Measurements from ENCODE around the gene KLKB1.

The KLKB1 gene

DNA sequence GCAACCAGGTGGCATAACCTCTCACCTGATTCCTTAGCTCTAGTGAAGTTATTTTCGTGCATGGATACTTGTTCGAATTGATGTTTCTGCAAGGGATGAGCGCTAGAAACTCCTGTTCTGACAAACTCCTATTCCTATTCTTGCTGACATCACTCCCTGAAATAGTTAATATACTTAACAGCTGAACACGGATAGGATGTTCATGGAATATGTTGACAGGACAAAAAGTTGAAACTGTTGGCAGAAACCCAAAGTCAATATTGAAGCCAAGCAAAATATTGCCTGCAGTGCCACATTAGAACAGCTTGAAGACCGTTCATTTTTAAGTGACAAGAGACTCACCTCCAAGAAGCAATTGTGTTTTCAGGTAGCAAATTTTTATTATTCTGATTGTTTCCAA lies at the start of gene KLKB1:
KLKB1 (plus strand) TSS at position 287 of the 400 bp plus-strand sequence. CDS start 689 bp downstream, outside the sequence.
- Histone ChIP-seq H3K27ac (ENCODE audit: low read length) (no peak within 1 kb of the TSS), H3K4me3 (ENCODE audit: low read length in 2 of 2) (no peak within 1 kb of the TSS), H3K27me3 (ENCODE audit: control insufficient read depth in 1 of 2, insufficient read depth in 2 of 2, low read length in 2 of 2) (no peaks in the 10 kb centered on the region)

DNA sequence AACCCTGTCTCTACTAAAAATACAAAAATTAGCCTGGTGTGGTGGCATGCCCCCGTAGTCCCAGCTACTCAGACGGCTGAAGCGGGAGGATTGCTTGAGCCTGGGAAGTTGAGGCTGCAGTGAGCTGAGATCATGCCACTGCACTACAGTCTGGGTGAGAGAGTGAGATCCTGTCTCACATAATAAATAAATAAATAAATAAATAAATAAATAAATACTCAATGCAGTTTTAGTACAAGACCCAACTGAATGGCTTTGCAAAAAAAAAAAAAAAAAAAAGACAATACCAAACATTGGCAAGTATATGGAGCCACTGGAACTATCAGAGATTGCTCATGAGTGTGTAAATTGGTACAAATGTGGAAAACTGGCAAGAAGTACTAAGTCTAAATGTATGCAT lies 39.2 kb upstream of the KLKB1 start:
- no peaks in the 10 kb centered on the region for H3K9me3 ChIP-seq (ENCODE audit: control insufficient read depth in 2 of 2, low read length in 2 of 2)

More for the DNA sequence above, at the start of gene KLKB1:
- Histone ChIP-seq H3K9me3 (ENCODE audit: control insufficient read depth in 2 of 2, low read length in 2 of 2) (peaks cover 0 to 3% of the 10 kb centered on the region in 2 donors), H3K36me3 (ENCODE audit: control insufficient read depth in 2 of 2, insufficient read depth in 2 of 2, low read length in 2 of 2) (no peaks in the 10 kb centered on the region), H3K9ac (ENCODE audit: low read length in 2 of 2) (no peak within 1 kb of the TSS), H3K4me1 (ENCODE audit: control insufficient read depth, insufficient read depth, low read length) (no peaks in the 10 kb centered on the region)

DNA sequence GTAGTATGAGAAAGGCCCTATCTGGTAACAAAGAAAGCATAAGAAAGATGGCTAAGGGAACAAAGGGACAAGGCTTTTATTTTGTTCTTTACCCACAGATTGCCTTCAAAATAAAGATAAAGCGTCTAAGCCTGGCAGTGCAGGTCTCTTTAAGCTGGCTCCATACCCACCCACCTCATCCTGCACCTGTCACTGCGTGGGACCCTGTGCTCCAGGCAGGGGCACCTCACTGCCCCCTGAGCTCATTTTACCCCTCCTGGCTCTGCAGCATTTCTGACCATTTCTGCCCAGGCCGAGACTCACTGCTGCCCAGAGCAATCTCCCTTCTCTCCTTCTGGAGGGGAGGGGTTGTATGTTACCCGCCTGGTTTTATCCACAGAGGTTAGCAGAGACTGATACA lies 37.7 kb upstream of the KLKB1 start:
- no peaks in the 10 kb centered on the region for H3K27me3 ChIP-seq (ENCODE audit: control insufficient read depth in 1 of 2, insufficient read depth in 2 of 2, low read length in 2 of 2)
- no peaks in the 10 kb centered on the region for H3K9me3 ChIP-seq (ENCODE audit: control insufficient read depth in 2 of 2, low read length in 2 of 2)
- H3K4me3 ChIP-seq (ENCODE audit: low read length in 2 of 2): peak overlapping the region; percentile 73 to 91
- H3K27ac ChIP-seq (ENCODE audit: low read length): peak overlapping the region; percentile 96
- H3K4me1 ChIP-seq (ENCODE audit: control insufficient read depth, insufficient read depth, low read length): peaks cover 21% of the 10 kb centered on the region
- no peaks in the 10 kb centered on the region for H3K36me3 ChIP-seq (ENCODE audit: control insufficient read depth in 2 of 2, insufficient read depth in 2 of 2, low read length in 2 of 2)
- peak overlapping the region; percentile 87 to 92 for H3K9ac ChIP-seq (ENCODE audit: low read length in 2 of 2)

More for the DNA sequence above, 39.2 kb upstream of the KLKB1 start:
- Histone ChIP-seq H3K4me3 (ENCODE audit: low read length in 2 of 2) (no peak overlapping the region), H3K9ac (ENCODE audit: low read length in 2 of 2) (no peak overlapping the region), H3K27ac (ENCODE audit: low read length) (no peak overlapping the region), H3K36me3 (ENCODE audit: control insufficient read depth in 2 of 2, insufficient read depth in 2 of 2, low read length in 2 of 2) (no peaks in the 10 kb centered on the region), H3K27me3 (ENCODE audit: control insufficient read depth in 1 of 2, insufficient read depth in 2 of 2, low read length in 2 of 2) (no peaks in the 10 kb centered on the region), H3K4me1 (ENCODE audit: control insufficient read depth, insufficient read depth, low read length) (peaks cover 16% of the 10 kb centered on the region)

DNA sequence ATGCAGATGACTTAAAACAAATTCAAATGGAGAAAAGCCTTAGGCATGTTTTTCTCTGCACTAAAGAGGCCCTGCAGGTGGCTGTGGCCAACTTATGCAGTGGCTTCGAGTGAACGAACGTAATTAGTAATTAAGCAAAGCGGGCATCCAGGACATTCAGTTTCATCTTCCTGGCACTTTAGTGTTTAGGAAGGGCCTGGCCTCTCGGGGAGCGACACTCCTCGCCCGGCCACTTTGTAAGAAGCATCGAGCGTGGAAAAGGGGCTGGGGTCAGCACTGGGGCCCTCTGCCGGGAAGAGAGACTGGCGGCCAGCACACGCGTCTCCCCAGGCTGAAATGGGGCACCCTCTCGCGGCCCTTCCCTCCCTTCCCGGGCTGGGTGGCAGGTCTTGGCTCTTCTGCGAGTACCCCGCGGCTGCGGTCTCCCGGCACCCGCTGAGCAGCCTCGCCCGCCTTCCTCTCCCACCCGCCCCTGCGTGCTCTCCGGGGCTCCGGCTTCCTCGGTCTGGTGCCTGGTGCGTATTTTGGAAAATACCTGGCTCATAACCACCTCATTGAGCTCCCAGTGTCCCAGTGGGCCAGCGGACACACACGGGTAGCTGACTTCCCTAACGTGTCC lies 36.6 kb upstream of the KLKB1 start:
- H3K27me3 ChIP-seq (ENCODE audit: control insufficient read depth in 1 of 2, insufficient read depth in 2 of 2, low read length in 2 of 2): no peaks in the 10 kb centered on the region
- no peaks in the 10 kb centered on the region for H3K9me3 ChIP-seq (ENCODE audit: control insufficient read depth in 2 of 2, low read length in 2 of 2)
- peaks cover 21% of the 10 kb centered on the region for H3K4me1 ChIP-seq (ENCODE audit: control insufficient read depth, insufficient read depth, low read length)
- peaks cover 6% of the 10 kb centered on the region in 2 donors for H3K36me3 ChIP-seq (ENCODE audit: control insufficient read depth in 2 of 2, insufficient read depth in 2 of 2, low read length in 2 of 2)
- peak overlapping the region; percentile 96 for H3K27ac ChIP-seq (ENCODE audit: low read length)
- peak overlapping the region; percentile 87 to 92 for H3K9ac ChIP-seq (ENCODE audit: low read length in 2 of 2)
- H3K4me3 ChIP-seq (ENCODE audit: low read length in 2 of 2): peak overlapping the region; percentile 73 to 91

DNA sequence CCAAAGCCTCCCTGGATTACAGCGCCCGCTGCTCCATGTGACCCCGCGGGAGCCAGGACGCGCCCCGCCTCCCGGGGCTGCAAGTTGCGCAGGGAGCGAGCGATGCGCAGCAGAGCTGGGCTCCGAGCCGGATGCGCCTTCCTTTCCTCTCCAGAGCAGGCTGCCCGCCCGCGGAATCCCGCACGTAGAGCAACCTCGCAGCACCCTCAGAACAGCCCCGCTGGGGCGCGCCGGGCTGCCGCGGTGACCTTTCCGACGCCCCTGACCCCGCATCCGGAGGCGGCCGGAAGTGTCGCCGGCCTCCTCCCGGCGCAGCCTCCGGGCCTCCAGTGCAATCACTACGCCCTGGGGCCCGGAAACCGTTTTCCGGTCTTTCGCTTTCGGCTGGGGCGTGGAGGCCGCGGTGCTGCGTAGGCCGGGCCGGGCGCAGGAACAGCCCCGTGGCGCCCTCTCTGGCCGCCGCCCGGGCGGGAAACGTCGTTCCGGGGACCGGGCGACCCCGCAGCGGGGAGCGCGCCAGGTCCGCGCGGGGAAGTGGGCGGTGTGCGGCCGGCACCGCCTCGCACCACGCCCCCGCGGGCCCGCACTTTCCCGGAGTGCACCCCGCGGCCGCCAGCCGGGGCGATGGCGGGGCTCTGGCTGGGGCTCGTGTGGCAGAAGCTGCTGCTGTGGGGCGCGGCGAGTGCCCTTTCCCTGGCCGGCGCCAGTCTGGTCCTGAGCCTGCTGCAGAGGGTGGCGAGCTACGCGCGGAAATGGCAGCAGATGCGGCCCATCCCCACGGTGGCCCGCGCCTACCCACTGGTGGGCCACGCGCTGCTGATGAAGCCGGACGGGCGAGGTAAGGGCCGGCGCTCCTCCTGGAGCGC lies 35.9 kb upstream of the KLKB1 start, which contains the start of gene CYP4V2:
CYP4V2 (plus strand) TSS at position 368 of the 866 bp plus-strand sequence; CDS start at position 625, 257 bp downstream.
- Histone ChIP-seq H3K4me1 (ENCODE audit: control insufficient read depth, insufficient read depth, low read length) (peaks cover 21% of the 10 kb centered on the region), H3K36me3 (ENCODE audit: control insufficient read depth in 2 of 2, insufficient read depth in 2 of 2, low read length in 2 of 2) (peaks cover 8 to 12% of the 10 kb centered on the region in 2 donors), H3K9ac (ENCODE audit: low read length in 2 of 2) (peak within 1 kb of the TSS; percentile 87 to 92), H3K9me3 (ENCODE audit: control insufficient read depth in 2 of 2, low read length in 2 of 2) (no peaks in the 10 kb centered on the region), H3K27ac (ENCODE audit: low read length) (peak within 1 kb of the TSS; percentile 96), H3K27me3 (ENCODE audit: control insufficient read depth in 1 of 2, insufficient read depth in 2 of 2, low read length in 2 of 2) (no peaks in the 10 kb centered on the region), H3K4me3 (ENCODE audit: low read length in 2 of 2) (peak within 1 kb of the TSS; percentile 84 to 91)

DNA sequence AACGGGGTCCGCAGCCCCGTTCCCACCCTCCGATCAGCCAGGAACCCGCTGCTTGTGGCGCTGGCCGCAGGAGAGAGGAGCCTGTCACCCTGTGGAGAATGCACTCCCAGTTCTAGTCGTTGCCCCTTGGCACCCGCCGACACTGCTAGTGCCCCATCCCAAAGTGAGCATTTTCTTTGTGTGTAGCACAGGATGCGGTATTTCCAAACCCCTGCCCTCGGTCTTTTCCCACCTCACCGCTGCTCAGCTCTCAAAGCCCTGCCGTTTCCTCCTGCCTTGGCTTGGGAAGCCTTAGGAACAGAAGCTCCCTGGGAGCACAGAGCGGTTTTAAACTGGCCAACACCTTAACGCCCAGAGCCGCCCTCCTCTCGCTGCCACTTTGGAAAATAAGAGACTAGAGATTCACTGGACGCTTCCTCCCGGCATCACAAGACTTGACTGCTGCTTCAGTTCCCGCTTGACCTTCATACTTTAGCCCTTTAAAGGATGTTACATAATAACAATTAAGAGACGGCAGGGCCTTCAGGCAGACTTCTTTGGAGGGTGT lies 35.2 kb upstream of the KLKB1 start:
- Histone ChIP-seq H3K4me3 (ENCODE audit: low read length in 2 of 2) (peak overlapping the region; percentile 84 to 91), H3K4me1 (ENCODE audit: control insufficient read depth, insufficient read depth, low read length) (peaks cover 21% of the 10 kb centered on the region), H3K9me3 (ENCODE audit: control insufficient read depth in 2 of 2, low read length in 2 of 2) (no peaks in the 10 kb centered on the region), H3K36me3 (ENCODE audit: control insufficient read depth in 2 of 2, insufficient read depth in 2 of 2, low read length in 2 of 2) (peaks cover 10 to 12% of the 10 kb centered on the region in 2 donors), H3K27ac (ENCODE audit: low read length) (peak overlapping the region; percentile 96), H3K27me3 (ENCODE audit: control insufficient read depth in 1 of 2, insufficient read depth in 2 of 2, low read length in 2 of 2) (no peaks in the 10 kb centered on the region), H3K9ac (ENCODE audit: low read length in 2 of 2) (peak overlapping the region; percentile 87 to 92)

DNA sequence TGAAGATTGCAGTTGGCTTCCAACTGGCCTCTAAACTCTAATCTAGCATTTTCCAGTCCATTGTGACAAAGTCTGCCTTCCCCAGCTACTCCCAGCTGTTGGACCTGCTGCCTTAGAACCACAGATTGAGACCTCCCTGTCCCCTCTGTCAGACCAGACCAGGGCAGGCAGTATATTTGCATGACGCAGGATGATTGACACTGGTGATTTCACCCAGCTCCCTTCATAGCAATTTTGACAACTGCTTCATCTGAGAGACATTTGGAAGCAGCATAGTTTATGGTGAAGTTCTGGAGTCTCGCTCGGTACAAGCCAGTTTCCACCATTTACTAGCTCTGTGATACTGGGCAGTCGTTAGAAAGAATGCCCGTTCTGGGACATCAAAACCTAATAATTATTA lies 33.5 kb upstream of the KLKB1 start:
- no peak overlapping the region for H3K27ac ChIP-seq (ENCODE audit: low read length)
- no peak overlapping the region for H3K9ac ChIP-seq (ENCODE audit: low read length in 2 of 2)
- peaks cover 12 to 15% of the 10 kb centered on the region in 2 donors for H3K36me3 ChIP-seq (ENCODE audit: control insufficient read depth in 2 of 2, insufficient read depth in 2 of 2, low read length in 2 of 2)

DNA sequence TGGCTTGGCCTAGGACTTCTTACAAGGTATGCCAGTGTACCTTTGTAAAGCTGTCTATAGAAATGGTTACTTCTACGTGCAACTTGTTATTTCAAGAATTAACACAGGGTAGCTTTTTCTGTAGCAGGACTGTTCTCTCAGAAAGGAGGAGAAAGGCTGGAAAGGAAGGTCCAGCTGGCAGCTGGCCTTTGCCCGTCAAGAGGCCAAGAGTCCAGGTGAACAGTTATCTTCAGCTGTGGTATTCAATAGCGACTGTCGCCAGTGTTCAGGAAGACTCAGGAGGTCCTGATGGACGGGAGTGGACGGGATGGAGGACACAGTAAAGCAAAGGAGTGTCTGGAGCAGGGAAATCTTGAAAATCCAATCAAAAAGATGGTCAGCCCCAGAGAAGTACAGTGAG lies 31.2 kb upstream of the KLKB1 start:
- peaks cover 12 to 15% of the 10 kb centered on the region in 2 donors for H3K36me3 ChIP-seq (ENCODE audit: control insufficient read depth in 2 of 2, insufficient read depth in 2 of 2, low read length in 2 of 2)
- H3K4me1 ChIP-seq (ENCODE audit: control insufficient read depth, insufficient read depth, low read length): peaks cover 5% of the 10 kb centered on the region
- H3K27ac ChIP-seq (ENCODE audit: low read length): no peak overlapping the region
- H3K9me3 ChIP-seq (ENCODE audit: control insufficient read depth in 2 of 2, low read length in 2 of 2): no peaks in the 10 kb centered on the region
- no peaks in the 10 kb centered on the region for H3K27me3 ChIP-seq (ENCODE audit: control insufficient read depth in 1 of 2, insufficient read depth in 2 of 2, low read length in 2 of 2)
- no peak overlapping the region for H3K4me3 ChIP-seq (ENCODE audit: low read length in 2 of 2)
- no peak overlapping the region for H3K9ac ChIP-seq (ENCODE audit: low read length in 2 of 2)

More for the DNA sequence above, 33.5 kb upstream of the KLKB1 start:
- Histone ChIP-seq H3K27me3 (ENCODE audit: control insufficient read depth in 1 of 2, insufficient read depth in 2 of 2, low read length in 2 of 2) (no peaks in the 10 kb centered on the region), H3K4me3 (ENCODE audit: low read length in 2 of 2) (peak overlapping the region in 1 of 2 donors; percentile 3), H3K9me3 (ENCODE audit: control insufficient read depth in 2 of 2, low read length in 2 of 2) (no peaks in the 10 kb centered on the region), H3K4me1 (ENCODE audit: control insufficient read depth, insufficient read depth, low read length) (peaks cover 21% of the 10 kb centered on the region)

DNA sequence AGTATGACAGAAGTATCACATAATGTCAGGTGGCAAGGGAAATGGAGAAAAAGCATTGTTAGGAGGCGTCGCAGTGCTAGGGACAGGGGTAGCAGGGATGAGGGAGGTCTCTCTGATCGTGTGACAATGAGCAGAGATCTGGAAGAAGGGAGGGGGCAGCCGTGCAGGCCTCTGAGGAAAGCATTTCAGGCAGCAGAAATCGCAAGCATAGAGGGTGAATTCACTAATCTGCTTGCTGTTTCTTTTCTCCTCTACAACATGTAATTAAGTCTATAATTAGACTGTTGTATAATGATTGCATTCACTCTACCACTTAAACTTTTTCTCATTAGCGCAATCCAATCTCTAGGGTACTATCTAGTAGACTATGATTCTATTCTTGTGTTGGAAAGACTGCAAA lies 26.8 kb upstream of the KLKB1 start:
- Histone ChIP-seq H3K9ac (ENCODE audit: low read length in 2 of 2) (no peak overlapping the region), H3K36me3 (ENCODE audit: control insufficient read depth in 2 of 2, insufficient read depth in 2 of 2, low read length in 2 of 2) (peaks cover 6 to 10% of the 10 kb centered on the region in 2 donors), H3K27me3 (ENCODE audit: control insufficient read depth in 1 of 2, insufficient read depth in 2 of 2, low read length in 2 of 2) (no peaks in the 10 kb centered on the region), H3K4me3 (ENCODE audit: low read length in 2 of 2) (no peak overlapping the region), H3K4me1 (ENCODE audit: control insufficient read depth, insufficient read depth, low read length) (peaks cover 3% of the 10 kb centered on the region), H3K27ac (ENCODE audit: low read length) (no peak overlapping the region), H3K9me3 (ENCODE audit: control insufficient read depth in 2 of 2, low read length in 2 of 2) (no peaks in the 10 kb centered on the region)

DNA sequence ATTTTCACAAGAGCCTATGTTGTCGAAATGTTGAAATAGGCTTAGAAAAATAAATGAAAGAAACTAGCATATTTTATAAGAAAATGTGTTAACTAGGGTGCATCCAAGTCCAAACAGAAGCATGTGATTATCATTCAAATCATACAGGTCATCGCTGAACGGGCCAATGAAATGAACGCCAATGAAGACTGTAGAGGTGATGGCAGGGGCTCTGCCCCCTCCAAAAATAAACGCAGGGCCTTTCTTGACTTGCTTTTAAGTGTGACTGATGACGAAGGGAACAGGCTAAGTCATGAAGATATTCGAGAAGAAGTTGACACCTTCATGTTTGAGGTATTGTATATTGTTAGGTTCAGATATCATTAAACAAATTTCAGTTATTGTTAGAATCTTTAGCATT lies 26.3 kb upstream of the KLKB1 start:
- no peak overlapping the region for H3K4me3 ChIP-seq (ENCODE audit: low read length in 2 of 2)
- no peaks in the 10 kb centered on the region for H3K27me3 ChIP-seq (ENCODE audit: control insufficient read depth in 1 of 2, insufficient read depth in 2 of 2, low read length in 2 of 2)
- no peak overlapping the region for H3K27ac ChIP-seq (ENCODE audit: low read length)
- H3K9ac ChIP-seq (ENCODE audit: low read length in 2 of 2): no peak overlapping the region
- H3K4me1 ChIP-seq (ENCODE audit: control insufficient read depth, insufficient read depth, low read length): peaks cover 3% of the 10 kb centered on the region
- H3K36me3 ChIP-seq (ENCODE audit: control insufficient read depth in 2 of 2, insufficient read depth in 2 of 2, low read length in 2 of 2): peaks cover 5 to 6% of the 10 kb centered on the region in 2 donors
- H3K9me3 ChIP-seq (ENCODE audit: control insufficient read depth in 2 of 2, low read length in 2 of 2): no peaks in the 10 kb centered on the region

Data from stomach smooth muscle (tissue), 2 donors.